AG04449 (cell line): ENCODE measurements around the gene GPR37L1.

Experiments
- CTCF ChIA-PET: fragments of 350-600 bp; formaldehyde crosslinking; extraction: SDS; loops from one replicate; lab custom pipeline; 2021; ENCODE audit warnings: antibody characterized with exemption; lab: Yijun Ruan, JAX
- POLR2A ChIA-PET: fragments of 400-600, 350-600 bp; formaldehyde crosslinking; extraction: SDS; loops from one replicate; lab custom pipeline; 2020; ENCODE audit warnings: antibody characterized with exemption, inconsistent platforms; lab: Yijun Ruan, JAX
- DNase-seq: peaks from one replicate; pipeline ENCODE4 v3.0.0-alpha.2; 2010; ENCODE audit warnings: low read depth, low spot score
- H3K4me3 ChIP-seq: 2 replicates; pipeline ENCODE4 v1.5.1; 2011; ENCODE audit warnings: low read depth, mild to moderate bottlenecking, control low read depth, low read length
- TF ChIP-seq, protein P1 (sequence below): IDR thresholded peaks from one replicate; pipeline ENCODE4 v1.5.1; 2011; ENCODE audit warnings: mild to moderate bottlenecking, moderate library complexity, low read length, control low read depth, inconsistent platforms; ENCODE audit not compliant: insufficient read depth; ENCODE audit errors: missing control alignments

The GPR37L1 gene, protein sequence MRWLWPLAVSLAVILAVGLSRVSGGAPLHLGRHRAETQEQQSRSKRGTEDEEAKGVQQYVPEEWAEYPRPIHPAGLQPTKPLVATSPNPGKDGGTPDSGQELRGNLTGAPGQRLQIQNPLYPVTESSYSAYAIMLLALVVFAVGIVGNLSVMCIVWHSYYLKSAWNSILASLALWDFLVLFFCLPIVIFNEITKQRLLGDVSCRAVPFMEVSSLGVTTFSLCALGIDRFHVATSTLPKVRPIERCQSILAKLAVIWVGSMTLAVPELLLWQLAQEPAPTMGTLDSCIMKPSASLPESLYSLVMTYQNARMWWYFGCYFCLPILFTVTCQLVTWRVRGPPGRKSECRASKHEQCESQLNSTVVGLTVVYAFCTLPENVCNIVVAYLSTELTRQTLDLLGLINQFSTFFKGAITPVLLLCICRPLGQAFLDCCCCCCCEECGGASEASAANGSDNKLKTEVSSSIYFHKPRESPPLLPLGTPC

GRCh38 chr1:202122639-202123335 is at the start of gene GPR37L1:
GPR37L1 (plus strand) TSS chr1:202122917; CDS start chr1:202122964, 47 bp downstream.
- ChIA-PET CTCF (interaction anchor here (1.5 to 17.7 kb wide), 7 partner anchors 11 to 227 kb away, joined by 5 to 956 read pairs (median 13); partner anchors contain the start of genes ELF3 and RNPEP), POLR2A (no interaction called here)
- DNase-seq: no peak
- H3K4me3 ChIP-seq: no peak within 1 kb of the TSS
- TF ChIP-seq, protein P1, sequence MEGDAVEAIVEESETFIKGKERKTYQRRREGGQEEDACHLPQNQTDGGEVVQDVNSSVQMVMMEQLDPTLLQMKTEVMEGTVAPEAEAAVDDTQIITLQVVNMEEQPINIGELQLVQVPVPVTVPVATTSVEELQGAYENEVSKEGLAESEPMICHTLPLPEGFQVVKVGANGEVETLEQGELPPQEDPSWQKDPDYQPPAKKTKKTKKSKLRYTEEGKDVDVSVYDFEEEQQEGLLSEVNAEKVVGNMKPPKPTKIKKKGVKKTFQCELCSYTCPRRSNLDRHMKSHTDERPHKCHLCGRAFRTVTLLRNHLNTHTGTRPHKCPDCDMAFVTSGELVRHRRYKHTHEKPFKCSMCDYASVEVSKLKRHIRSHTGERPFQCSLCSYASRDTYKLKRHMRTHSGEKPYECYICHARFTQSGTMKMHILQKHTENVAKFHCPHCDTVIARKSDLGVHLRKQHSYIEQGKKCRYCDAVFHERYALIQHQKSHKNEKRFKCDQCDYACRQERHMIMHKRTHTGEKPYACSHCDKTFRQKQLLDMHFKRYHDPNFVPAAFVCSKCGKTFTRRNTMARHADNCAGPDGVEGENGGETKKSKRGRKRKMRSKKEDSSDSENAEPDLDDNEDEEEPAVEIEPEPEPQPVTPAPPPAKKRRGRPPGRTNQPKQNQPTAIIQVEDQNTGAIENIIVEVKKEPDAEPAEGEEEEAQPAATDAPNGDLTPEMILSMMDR: peak; percentile 54

DNA sequence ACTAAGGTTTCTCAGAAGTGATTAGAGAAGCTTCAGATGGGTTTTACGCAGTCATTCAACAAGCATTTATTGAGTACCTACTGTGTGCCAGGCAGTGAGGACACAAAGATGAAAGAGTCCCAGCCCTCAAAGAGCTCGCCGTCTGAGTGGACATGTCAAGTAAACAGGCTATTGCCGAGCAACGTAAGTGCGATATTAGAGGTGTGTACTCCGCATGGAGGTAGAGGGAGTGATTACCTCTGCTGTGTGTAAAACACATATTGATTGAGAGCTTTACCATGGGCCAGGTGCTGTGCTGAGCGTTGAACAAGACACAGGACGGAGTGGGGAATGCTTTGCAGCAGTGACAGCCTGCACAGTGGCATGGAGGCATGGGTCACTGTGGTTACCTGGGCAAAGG is 49.5 kb upstream of the GPR37L1 start:
- DNase-seq: no peak
- ChIA-PET POLR2A (no interaction called here), CTCF (interaction anchor here (1.5 kb wide), 1 partner anchor 73 kb away, joined by 3 read pairs; no protein-coding TSS in a partner anchor)
- no peak overlapping the region for H3K4me3 ChIP-seq
- TF ChIP-seq, protein P1: no peak

GRCh38 chr1:202074985-202075384 is 47.7 kb upstream of the GPR37L1 start:
- CTCF ChIA-PET: interaction anchor here (1.0 kb wide), 1 partner anchor 19 kb away, joined by 3 read pairs; no protein-coding TSS in a partner anchor
- POLR2A ChIA-PET: no interaction called here
- TF ChIP-seq, protein P1: no peak
- H3K4me3 ChIP-seq: no peak overlapping the region
- no peak for DNase-seq

DNA sequence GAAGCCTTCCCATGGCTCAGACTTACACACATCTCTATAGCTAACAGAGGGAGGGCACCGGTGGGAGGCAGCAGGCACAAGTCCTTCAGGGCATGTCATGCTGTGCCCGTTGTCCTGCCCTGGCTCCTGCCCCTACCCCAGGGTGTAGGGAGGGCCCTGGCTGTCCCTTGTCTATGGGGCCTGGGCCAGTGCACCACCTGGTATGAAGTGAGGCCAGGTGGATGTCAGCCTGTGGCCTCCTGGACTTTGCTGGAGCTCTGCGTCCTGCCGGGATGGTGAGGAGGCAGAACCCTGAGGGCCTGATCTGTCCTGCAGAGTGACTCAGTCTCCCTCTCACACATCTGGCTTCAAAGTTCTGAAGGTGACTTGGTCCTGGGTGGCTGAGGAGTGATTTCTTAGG is 47.3 kb upstream of the GPR37L1 start:
- ChIA-PET POLR2A (no interaction called here), CTCF (interaction anchor here (1.0 to 1.1 kb wide), 2 partner anchors 19 to 44 kb away, joined by 3 read pairs; no protein-coding TSS in a partner anchor)
- TF ChIP-seq, protein P1: no peak
- no peak for DNase-seq
- no peak overlapping the region for H3K4me3 ChIP-seq

GRCh38 chr1:202076050-202076511 is 46.6 kb upstream of the GPR37L1 start:
- DNase-seq: no peak
- POLR2A ChIA-PET: no interaction called here
- TF ChIP-seq, protein P1: no peak
- CTCF ChIA-PET: interaction anchor here (1.1 kb wide), 1 partner anchor 43 kb away, joined by 3 read pairs; no protein-coding TSS in a partner anchor
- H3K4me3 ChIP-seq: no peak overlapping the region
